Pancreas (tissue), 10 donors: ENCODE data around the gene TNFRSF11A. TPM values are rescaled to one million over a fixed set of nuclear protein-coding genes. Genes with fewer than 3 reads are reported as not detected.
A peak's percentile ranks its signal among the peaks of the same experiment; 100 is the strongest.

Experiments
- ATAC-seq, 4 donors: fragments of 200-7000 bp; cut with Tn5 transposase; one replicate each; pipeline versions ENCODE4 v1.8.0 to v1.9.1; 2020; ENCODE audit warnings: mild to moderate bottlenecking in 4 of 4, moderate library complexity in 4 of 4
- DNase-seq, 6 donors: peaks; one replicate each; pipeline ENCODE4 v3.0.0-alpha.2; 2020
- FAIRE-seq: peaks from 2 replicates; lab custom pipeline; 2012; peaks lifted over from hg19 to GRCh38; lab: Jason Lieb, UNC
- H3K27ac ChIP-seq, 4 donors: fragments of 200-600 bp; sonication (generic); 1 replicate in 3 of 4; 2 replicates in 1 of 4; pipeline versions ENCODE4 v1.5.0 to v1.8.0; 2020
- H3K27me3 ChIP-seq, 4 donors: fragments of 200-600 bp; one replicate each; pipeline ENCODE4 v1.8.0; 2021
- H3K36me3 ChIP-seq, 3 donors: fragments of 200-600 bp; sonication (generic) in 1 of 3; one replicate each; pipeline versions ENCODE4 v1.5.0 to v1.8.0; 2020 to 2021
- H3K4me1 ChIP-seq, 3 donors: fragments of 200-600 bp; one replicate each; pipeline ENCODE4 v1.8.0; 2021
- H3K4me3 ChIP-seq, 4 donors: fragments of 200-600 bp; sonication (generic) in 2 of 4; one replicate each; pipeline versions ENCODE4 v1.5.0 to v1.8.0; 2020 to 2021
- H3K9me3 ChIP-seq, 4 donors: fragments of 200-600 bp; one replicate each; pipeline ENCODE4 v1.8.0; 2021
- WGBS, 2 donors: extraction: QIAGEN DNeasy Blood & Tissue Kit; methylation state at CpG; one replicate each; pipeline ENCODE4 v1.1.7; 2013; 5-methylcytosine and 5-hydroxymethylcytosine counted together
- intact Hi-C, 3 donors: fragments of 100-400 bp; cut with DNase I; formaldehyde crosslinking; loops; one replicate each; pipeline versions ENCODE4 v1.11.1 to v1.14.2; 2022
- polyA plus RNA-seq, 2 donors: library from polyadenylated mRNA; stranded (reverse); fragments of 200-250 nt; gene quantifications; one replicate each; pipeline ENCODE4 v1.2.3, GENCODE V29; 2013
- total RNA-seq, 6 donors: library from RNA; stranded (reverse); fragmentation: NEBNext Ultra II Directional in 4 of 6; extraction: Animal tissue kit (Norgen Biotek cat#: 25700) in 4 of 6; gene quantifications; one replicate each; pipeline versions ENCODE4 v1.2.1 to v1.2.4, GENCODE V29; 2021 to 2023
- TF ChIP-seq, protein P1 (sequence below), 4 donors: fragments of 200-600 bp; sonication (generic) in 3 of 4; IDR thresholded peaks; one replicate each; pipeline versions ENCODE4 v1.5.0 to v1.8.0; 2021; ENCODE audit warnings: antibody characterized with exemption in 4 of 4
- donor health status: healthy with polysubstance abuse.
- donor health status: DM: no; HTN: no; CAD: no; lungs with moderate emphysema.
- donor health status: DM: no; HTN: no; CAD: no.
- donor health status: control.
- donor health status: control.
- donor health status: Bipolar disorder and iron deficiency.
- donor health status: DM: yes; HTN: yes; CAD: no.
- donor health status: DM: no; HTN: no; CAD: no.
- donor health status: DM: no; HTN: no; CAD: no.
- donor health status: DM: yes; HTN: yes; CAD: no.

The TNFRSF11A gene
- total and polyA plus RNA-seq, 8 donors = 0.80 to 6.2 (median 2.8) TPM

DNA sequence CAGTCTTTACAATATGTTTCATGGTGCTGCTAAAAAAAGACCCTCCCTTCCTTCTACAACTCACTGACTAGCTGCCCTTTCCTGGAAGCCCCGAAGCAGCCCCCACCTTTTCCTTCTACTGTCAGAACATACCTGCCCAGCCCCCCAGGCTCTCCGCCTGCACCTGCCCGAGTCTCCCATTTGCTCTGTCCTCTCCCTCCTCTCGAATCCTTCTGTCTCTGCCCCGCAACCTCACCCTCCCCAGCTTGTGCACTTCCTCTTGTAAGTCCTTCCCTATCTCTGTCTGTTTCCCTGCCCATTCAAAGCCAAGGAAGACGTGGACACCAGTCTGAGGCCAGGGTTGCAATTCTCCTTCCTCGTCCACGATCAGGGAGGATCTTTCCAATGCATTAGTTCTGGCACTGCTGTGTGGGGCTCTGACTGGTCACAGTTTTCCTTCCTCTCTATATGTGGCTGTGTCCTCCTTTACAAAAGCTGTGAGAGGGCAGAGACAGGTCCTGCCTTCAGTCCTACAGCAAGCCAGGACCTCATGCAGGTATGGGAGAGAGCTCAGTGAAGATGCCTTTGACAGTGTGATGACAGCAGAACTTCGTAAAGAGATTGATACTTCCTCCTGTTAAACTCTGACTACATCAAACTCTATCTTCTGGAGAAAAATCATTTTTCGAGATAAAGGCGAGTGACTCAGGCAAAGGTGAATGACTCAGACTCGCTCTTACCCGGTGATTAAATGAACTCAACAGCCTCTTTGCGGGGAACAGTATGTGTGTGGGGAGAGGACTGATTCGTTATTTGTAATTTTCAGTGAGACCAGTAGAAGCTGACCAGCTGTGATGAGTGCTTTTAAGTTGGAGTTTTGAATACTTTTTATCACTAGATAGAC, 14.2 kb downstream of the TNFRSF11A start:
- H3K9me3 ChIP-seq = no peaks in the 10 kb centered on the region
- TF ChIP-seq, protein P1, sequence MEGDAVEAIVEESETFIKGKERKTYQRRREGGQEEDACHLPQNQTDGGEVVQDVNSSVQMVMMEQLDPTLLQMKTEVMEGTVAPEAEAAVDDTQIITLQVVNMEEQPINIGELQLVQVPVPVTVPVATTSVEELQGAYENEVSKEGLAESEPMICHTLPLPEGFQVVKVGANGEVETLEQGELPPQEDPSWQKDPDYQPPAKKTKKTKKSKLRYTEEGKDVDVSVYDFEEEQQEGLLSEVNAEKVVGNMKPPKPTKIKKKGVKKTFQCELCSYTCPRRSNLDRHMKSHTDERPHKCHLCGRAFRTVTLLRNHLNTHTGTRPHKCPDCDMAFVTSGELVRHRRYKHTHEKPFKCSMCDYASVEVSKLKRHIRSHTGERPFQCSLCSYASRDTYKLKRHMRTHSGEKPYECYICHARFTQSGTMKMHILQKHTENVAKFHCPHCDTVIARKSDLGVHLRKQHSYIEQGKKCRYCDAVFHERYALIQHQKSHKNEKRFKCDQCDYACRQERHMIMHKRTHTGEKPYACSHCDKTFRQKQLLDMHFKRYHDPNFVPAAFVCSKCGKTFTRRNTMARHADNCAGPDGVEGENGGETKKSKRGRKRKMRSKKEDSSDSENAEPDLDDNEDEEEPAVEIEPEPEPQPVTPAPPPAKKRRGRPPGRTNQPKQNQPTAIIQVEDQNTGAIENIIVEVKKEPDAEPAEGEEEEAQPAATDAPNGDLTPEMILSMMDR (IDR thresholded peaks at IDR 0.05) = no peak
- no peak for FAIRE-seq
- 69 to 72% methylated on average over 15 of the region's 15 CpGs for WGBS, 2 donors
- no peaks in the 10 kb centered on the region for H3K27me3 ChIP-seq
- ATAC-seq = peak in 3 of 4 donors; percentile 31 to 52 (median 32)
- H3K27ac ChIP-seq = no peak overlapping the region
- no peaks in the 10 kb centered on the region for H3K4me1 ChIP-seq
- intact Hi-C loops = no loop called here
- H3K36me3 ChIP-seq = no peaks in the 10 kb centered on the region
- no peak for DNase-seq
- H3K4me3 ChIP-seq = no peak overlapping the region

DNA sequence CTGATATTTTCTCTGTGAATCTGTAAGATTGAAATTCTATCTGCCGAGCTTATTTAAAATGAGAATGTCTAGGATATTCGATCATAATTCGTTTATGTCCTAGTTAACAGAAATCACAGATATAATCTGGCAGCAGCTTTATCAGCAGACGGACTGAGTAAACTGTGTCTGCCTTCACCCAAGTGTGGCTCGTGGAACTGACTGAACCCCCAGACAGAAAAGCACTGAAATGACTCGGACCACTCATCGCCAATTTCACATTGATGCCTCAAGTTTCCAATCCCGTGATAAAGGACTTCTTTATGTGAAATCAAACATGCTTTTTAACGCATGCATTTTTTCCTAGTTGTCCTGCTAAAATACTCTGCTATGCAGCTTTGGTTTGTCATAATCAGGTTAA, 15.9 kb downstream of the TNFRSF11A start:
- H3K27ac ChIP-seq = no peak overlapping the region
- ATAC-seq = no peak
- no peak overlapping the region for H3K4me3 ChIP-seq
- no peaks in the 10 kb centered on the region for H3K36me3 ChIP-seq
- DNase-seq = no peak
- H3K27me3 ChIP-seq = no peaks in the 10 kb centered on the region
- intact Hi-C loops = no loop called here
- no peaks in the 10 kb centered on the region for H3K9me3 ChIP-seq
- no peak for FAIRE-seq
- H3K4me1 ChIP-seq = no peaks in the 10 kb centered on the region
- 59 to 65% methylated on average over 9 of the region's 9 CpGs for WGBS, 2 donors
- TF ChIP-seq, protein P1 (IDR thresholded peaks at IDR 0.05) = no peak

DNA sequence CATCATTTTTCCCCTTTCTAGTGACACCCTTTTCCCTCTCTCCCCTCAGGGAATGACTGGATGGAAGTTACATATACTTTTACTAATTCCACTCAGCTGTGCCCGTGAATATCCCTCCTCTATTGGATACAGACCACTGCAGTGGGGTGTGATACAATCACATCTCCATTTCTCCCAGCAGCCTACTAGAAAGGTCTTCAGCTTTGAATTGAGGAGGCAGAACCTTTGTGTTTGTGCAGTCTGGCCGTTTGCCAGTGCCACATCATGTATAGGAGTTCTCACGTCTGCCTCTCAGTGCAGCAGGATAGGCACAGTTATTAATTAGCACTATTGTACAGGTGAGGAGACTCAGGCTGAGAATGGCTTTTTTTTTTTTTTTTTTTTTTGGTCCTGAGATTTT, 16.4 kb downstream of the TNFRSF11A start:
- FAIRE-seq (no peak), DNase-seq (no peak), ATAC-seq (no peak)
- Histone ChIP-seq H3K4me1 (no peaks in the 10 kb centered on the region), H3K4me3 (no peak overlapping the region), H3K27ac (no peak overlapping the region), H3K27me3 (no peaks in the 10 kb centered on the region), H3K9me3 (no peaks in the 10 kb centered on the region), H3K36me3 (no peaks in the 10 kb centered on the region)
- 42 to 55% methylated on average over 3 of the region's 3 CpGs for WGBS, 2 donors
- TF ChIP-seq, protein P1 (IDR thresholded peaks at IDR 0.05) = no peak
- intact Hi-C loops = no loop called here

DNA sequence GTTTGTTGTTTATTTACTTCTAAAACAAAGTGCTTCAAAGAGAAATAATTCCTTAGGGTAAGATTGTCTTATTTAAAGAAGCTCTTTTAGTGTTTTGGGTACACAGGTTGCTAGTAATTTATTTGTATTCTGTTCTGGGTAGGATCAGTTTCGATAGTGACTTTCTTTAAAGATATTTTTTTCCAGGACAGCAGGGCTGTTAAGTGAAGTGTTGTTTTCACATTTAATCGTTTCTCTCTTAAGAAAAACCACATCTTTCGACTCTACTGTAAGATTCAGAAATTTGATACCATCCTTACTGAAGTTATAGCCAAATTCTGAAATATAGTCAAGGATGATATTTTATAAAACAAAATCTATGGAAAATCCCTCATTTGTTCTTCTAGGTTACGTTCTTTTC, 17.8 kb downstream of the TNFRSF11A start:
- FAIRE-seq = no peak
- WGBS, 2 donors = 74 to 90% methylated on average over 4 of the region's 4 CpGs
- intact Hi-C loops = no loop called here

More for the DNA sequence above, 17.8 kb downstream of the TNFRSF11A start:
- no peaks in the 10 kb centered on the region for H3K36me3 ChIP-seq
- ATAC-seq (no peak), DNase-seq (no peak)
- H3K9me3 ChIP-seq = no peaks in the 10 kb centered on the region
- H3K4me1 ChIP-seq = no peaks in the 10 kb centered on the region
- TF ChIP-seq, protein P1 (IDR thresholded peaks at IDR 0.05) = no peak
- H3K27me3 ChIP-seq = no peaks in the 10 kb centered on the region
- H3K27ac ChIP-seq = no peak overlapping the region
- no peak overlapping the region for H3K4me3 ChIP-seq
